ENCODE measurements around the gene MANF.

The MANF gene

DNA sequence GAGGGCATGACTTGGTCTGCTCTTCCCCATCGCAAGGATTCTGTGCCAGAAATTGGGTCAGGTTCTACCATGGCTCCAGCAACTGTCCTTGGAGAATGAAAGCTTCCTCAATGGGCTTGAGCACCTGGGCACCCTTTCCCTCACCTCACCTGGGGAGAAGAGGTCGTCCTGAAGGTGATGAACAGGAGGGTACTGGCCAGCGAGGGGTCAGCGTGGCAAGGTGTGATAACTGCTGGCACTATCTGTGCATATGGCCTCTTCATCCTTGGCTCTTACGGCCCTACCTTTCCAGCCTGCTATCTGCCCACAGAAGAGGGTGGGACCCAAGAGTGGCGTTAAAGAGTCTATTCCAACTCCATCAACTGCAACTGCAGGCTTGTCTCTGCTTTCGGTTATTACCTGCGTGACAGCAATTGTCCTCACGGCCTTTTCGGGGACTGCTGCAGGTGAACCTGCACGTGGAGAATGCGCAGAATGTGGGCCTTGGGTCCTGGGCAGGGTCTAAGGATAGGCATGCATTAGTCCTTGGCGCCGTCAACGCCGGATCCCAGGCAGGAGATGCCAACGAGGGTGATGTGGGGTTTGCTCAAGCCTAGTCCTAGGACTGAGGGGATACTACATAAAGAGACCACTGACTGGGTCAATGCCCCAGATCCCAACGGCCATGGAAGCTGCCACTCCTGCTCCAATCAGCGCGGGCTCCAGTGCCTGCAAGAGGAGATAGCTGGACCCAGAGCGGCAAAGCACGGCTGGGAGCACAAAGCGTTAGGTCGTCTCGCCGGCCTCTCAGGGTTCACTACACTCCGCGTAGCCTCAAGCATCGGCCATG, 5.4 kb downstream of the MANF start:
- DNase-seq (ENCODE audit: low read depth in 3 of 3), result no peak

DNA sequence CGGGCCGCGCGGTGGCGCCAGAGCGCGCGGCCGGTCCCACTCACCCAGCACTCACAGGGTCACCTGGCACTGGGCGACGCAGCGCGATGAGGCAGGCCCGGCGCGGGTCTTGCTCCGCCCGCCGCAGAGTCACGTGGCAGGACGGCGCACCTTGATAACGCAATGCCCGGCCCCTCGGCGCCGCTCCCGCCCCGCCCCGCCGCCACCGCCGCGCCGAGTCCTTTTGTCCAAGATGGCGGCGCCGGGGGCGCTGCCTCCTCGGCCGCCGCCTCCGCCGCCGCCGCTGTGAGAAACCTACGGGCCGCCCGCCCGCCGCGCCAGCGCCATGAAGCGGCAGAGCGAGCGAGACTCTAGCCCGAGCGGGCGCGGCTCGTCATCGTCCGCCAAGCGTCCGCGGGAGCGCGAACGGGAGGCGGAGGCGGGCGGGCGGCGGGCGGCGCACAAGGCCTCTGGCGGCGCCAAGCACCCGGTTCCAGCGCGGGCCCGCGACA, 6.0 kb downstream of the MANF start, which contains the start of gene RBM15B:
Gene RBM15B (plus strand): TSS at position 211 of the 491 bp plus-strand sequence. CDS start 115 bp downstream, at position 326.
- peak; percentile 95 to 96 (median 95) for DNase-seq (ENCODE audit: low read depth in 3 of 3)

DNA sequence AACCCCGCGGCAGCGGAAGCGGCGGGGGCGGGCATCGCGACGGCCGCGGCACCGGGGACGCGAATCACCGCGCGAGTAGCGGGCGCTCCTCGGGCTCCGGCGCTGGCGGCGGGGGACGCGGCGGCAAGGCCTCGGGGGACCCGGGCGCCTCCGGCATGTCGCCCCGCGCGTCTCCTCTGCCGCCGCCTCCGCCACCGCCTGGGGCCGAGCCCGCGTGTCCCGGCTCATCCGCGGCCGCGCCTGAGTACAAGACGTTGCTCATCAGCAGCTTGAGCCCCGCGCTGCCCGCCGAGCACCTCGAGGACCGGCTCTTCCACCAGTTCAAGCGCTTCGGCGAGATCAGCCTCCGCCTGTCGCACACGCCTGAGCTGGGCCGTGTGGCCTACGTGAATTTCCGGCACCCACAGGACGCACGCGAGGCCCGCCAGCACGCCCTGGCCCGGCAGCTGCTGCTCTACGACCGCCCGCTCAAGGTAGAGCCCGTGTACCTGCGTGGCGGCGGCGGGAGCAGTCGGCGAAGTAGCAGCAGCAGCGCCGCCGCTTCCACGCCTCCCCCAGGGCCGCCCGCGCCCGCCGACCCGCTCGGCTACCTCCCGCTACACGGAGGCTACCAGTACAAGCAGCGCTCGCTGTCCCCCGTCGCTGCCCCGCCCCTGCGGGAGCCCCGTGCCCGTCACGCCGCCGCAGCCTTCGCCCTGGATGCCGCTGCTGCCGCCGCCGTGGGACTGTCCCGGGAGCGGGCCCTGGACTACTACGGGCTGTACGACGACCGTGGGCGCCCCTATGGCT, 6.7 kb downstream of the MANF start:
- DNase-seq (ENCODE audit: low read depth in 3 of 3), result peak in 1 of 3 experiments; percentile 37

DNA sequence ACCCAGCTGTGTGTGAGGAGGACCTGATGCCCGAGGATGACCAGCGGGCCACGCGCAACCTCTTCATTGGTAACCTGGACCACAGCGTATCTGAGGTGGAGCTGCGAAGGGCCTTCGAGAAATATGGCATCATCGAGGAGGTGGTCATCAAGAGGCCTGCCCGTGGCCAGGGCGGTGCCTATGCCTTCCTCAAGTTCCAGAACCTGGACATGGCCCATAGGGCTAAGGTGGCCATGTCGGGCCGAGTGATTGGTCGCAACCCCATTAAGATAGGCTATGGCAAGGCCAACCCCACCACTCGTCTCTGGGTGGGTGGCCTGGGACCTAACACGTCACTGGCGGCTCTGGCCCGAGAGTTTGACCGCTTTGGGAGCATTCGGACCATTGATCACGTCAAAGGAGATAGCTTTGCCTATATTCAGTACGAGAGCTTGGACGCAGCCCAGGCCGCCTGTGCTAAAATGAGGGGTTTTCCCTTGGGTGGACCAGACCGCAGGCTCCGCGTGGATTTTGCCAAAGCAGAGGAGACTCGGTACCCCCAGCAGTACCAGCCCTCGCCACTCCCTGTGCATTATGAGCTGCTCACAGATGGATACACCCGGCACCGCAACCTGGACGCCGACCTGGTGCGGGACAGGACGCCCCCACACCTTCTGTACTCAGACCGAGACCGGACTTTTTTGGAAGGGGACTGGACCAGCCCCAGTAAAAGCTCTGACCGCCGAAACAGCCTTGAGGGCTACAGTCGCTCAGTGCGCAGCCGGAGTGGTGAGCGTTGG, 7.5 kb downstream of the MANF start:
- DNase-seq (ENCODE audit: low read depth in 3 of 3), result no peak

DNA sequence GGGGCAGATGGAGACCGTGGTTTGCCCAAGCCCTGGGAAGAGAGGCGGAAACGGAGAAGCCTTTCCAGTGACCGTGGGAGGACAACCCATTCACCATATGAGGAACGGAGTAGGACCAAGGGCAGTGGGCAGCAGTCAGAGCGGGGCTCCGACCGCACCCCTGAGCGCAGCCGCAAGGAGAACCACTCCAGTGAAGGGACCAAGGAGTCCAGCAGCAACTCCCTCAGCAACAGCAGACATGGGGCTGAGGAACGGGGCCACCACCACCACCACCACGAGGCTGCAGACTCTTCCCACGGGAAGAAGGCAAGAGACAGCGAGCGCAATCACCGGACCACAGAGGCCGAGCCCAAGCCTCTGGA, 8.0 kb downstream of the MANF start:
- DNase-seq (ENCODE audit: low read depth in 3 of 3), result no peak

DNA sequence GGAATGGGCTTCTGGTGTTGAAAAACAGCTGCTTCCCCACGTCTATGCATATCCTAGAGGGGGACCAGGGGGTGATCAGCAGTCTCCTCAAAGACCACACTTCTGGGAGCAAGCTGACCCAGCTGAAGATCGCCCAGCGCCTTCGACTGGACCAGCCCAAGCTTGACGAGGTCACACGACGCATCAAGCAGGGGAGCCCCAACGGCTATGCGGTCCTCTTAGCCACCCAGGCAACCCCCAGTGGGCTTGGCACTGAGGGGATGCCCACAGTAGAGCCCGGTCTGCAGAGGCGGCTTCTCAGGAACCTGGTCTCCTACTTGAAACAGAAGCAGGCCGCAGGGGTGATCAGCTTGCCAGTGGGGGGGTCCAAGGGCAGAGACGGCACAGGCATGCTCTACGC, 8.5 kb downstream of the MANF start:
- DNase-seq (ENCODE audit: low read depth in 3 of 3), result no peak

DNA sequence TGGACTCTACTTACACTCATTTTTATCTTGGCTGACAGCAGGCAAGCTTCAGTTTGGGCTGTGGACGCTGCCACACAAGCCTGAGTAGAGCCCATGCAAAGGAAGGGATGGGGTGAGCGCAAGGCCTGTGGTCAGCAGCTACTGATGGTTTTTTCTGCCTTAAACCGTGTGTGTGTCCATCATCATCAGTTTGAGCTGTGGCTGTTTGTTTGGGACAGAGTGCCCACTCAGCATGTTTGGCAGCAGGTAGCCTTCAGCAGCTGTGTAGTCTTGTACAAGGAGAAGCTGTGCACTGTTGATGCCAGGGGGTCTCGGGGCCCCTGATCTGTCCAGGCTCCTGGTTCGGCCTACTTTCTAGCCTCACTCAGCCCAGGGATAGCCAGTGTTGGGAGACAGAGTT, 9.4 kb downstream of the MANF start:
- DNase-seq (ENCODE audit: low read depth in 3 of 3), result no peak

DNA sequence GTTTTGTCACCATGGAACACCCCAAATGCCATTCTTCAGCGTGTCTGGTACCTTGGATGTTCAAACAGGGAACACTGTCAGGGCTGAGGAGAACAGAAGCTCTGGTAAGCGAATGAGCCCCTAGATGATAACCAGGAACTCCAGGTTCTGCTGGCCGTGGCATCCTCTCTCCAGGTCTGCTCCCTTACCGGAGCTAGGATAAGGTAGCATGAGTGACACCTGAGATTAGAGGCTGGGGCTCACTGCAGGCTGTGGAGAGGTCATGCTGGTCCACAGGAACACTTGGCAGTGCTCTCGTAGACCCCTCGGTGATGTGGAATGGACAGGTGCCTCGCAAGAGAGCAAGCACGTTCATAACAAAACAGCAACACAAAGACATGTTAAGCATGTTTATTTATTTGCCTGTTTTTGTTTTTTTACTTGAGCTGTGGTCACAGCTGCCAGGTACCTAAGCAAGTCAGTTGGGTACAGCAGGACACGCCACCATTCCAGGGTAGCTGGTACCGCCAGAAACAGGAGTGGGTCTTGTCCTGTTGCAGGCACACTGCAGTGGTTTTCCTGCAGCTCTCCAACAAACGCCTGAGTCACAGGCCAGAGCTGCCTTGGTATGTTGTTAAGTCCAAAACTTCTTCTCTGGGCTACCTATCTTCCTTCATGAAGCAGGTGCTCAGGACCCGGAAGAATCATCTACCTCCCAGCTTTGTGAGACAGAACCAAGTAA, 10.6 kb downstream of the MANF start:
- DNase-seq (ENCODE audit: low read depth in 3 of 3), result no peak

DNA sequence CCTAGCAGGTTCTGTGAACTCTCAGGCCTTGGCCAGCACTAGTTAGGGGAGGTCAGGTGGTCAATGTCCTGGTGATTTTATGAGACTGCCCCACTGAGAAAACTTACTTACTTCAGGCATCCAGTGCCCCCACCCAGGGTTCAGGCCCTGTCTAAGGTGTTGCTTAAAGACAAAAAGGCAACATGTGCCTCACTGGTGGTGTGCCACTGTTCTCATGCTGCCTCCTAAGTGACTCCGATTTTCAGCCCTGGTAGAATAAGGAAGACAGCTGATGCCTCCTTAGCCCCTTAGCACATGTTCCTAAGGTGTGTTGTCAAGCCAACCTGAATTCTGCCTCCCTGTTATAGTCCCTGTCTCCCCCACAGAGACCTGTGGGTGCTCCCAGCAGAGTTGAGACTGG, 11.3 kb downstream of the MANF start:
- DNase-seq (ENCODE audit: low read depth in 3 of 3), result no peak

DNA sequence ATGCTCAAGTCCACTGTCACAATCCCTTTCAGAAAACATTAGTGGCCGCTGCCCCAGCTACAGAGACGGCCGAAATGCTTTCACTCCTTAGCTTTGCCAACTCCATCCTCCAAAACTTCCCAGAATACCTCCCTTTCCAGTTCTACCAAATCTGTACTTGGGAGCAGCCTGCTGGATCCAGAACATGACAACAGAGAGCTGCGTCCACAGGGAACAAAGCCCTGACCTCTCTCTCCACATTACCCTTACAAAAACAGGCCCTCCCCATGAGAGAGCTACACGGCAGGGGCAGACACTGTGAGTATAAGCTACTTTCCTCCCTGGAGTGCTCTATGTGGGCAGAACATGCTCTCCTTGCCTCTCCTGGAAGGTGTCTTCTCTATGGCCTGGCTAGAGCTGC, 12.3 kb downstream of the MANF start:
- no peak for DNase-seq (ENCODE audit: low read depth in 3 of 3)

DNA sequence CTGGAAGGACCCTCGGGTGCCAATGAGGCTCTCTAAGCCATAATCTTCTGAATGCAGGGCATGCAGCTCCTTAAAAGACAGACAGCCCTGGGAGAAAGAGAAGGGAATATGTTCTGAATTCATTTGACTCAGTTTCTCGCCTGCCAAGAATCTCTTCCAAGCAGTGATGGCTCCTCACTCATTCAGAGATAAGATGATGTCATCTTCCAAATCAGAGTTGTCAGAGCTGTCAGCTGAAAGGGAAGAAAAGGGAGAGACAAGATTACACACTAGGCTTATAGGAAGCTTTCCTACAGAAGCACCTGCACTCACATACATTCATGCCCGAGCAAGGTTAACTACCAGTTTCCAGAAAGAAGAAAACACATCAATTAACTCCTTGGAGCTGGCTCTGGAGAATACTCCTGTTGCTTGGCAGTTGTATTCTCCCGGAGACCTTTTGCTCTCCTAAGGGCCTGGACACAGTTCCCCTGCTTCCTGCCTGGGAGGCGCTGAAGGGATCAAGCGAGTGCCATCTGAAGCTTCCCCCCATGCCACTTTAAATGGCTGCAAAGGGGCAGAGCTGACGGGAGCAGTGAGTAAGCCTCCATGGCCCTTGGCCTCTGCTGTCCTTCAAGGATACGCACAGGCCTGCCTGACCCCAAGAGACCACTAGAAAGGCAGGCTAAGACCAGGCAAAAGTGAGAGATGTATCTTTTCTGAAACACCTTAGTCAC, 13.7 kb downstream of the MANF start:
- no peak for DNase-seq (ENCODE audit: low read depth in 3 of 3)

DNA sequence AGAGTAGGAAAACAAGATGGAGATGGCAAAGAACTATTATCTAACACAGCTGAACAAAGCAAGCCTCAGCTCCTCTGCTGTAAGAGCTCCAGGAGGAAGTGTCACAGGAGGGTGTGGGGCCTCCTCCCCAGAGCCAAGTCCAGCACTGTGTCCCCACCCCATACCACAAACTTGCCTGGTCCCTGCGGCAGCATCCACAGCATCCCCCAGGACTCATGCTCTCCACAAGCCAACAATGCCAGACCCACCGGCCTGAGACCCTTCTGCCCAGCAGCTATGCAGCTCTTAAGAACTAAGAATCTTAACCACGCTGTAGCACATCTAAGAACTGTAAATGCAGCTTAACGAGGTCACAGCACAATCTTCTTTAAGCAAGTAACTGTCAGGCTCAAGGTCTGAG, 15.1 kb downstream of the MANF start:
- no peak for DNase-seq (ENCODE audit: low read depth in 3 of 3)

DNA sequence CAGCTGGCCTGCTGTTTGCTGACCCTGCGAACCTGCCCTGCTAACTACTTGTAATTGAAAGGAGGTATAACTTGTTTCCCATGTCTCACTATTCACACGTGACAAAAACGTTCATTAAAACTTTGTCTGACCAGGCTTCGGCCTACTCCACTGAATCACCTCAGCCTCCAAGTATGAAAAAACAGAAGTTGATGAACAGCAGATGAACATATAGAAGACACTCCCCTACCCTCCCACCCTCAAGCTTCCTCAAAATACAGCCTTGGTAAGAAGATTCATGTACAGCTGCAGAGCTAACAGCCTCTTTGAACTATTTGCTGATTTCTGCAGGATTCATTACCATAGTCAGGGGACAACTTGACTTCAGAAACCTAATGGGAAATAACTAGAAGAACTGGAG, 16.6 kb downstream of the MANF start:
- DNase-seq (ENCODE audit: low read depth in 3 of 3), result no peak

DNA sequence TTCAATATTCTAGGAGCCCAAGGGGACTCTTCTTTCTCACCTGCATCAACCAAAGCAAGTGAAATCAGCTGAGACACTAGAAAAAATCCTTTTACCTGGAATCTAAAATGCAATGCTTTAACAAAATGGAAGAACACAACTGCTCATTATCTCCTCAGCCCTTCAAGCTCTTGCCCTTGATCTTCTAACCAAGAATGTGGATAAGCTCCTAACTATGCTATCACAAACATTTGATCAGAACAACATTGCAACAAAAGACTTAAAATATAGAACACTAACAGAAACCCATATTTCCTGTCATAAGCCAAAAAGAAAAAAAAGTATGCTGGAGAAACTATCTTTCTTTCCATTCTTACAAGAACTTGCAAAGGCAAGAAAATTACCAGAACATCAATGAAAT, 18.6 kb downstream of the MANF start:
- DNase-seq (ENCODE audit: low read depth in 3 of 3), result no peak

DNA sequence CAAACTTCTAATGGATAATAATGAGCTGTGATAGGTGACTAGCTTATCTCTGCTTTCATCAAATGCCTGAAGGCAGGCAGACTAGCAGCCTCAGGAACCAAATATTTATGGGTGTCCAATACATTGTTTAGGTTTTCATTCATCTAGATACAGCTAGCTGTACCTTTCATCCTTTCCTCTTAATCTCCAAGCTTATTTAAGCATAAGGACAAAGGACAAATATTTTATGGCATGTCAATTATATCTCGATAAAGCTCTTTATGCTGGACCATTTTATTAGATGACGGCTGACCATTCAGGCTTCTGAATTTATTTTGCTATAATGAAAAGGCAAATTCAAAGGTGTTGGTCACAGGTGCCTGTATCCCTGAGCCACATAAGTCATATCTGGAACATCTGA, 22.9 kb downstream of the MANF start:
- DNase-seq (ENCODE audit: low read depth in 3 of 3), result no peak

DNA sequence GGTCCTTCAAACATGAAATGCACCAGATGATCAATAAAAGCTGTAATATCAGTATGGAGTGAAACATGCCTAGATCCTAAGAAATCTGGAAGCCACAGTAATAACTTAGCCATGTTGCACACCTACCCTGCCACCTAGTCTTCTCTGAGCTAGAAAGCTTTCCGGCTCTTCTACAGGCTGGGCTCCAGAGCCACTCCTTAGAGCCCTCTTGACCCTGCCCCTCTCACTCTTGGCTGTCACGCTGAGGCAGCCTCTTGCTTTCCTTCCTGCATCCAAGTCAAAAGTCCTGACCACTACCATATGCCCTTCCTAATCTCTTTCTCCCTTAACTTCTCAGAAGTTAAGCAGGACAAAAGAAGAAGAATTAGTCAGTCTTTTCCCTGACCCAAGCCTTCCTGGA, 23.7 kb downstream of the MANF start:
- DNase-seq (ENCODE audit: low read depth in 3 of 3), result no peak

DNA sequence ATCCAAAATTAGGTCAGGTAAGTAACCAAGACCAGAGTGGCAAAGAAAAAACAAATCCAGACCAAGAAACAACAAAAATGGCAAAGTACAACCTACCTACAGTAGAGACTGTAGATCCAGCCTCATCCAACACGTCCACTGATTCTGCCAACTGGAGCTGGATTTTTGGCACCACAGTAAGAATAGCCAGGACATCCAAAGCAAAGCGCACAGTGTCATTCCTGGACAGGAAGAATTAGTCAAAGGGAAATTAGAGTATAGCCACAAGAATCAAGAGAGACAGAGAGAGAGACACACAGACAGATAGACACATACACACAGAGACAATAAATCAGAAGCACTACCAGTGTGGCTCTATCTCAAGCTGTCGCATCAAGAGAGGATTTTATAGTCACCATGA, 37.1 kb downstream of the MANF start:
- DNase-seq (ENCODE audit: low read depth in 3 of 3), result no peak

DNA sequence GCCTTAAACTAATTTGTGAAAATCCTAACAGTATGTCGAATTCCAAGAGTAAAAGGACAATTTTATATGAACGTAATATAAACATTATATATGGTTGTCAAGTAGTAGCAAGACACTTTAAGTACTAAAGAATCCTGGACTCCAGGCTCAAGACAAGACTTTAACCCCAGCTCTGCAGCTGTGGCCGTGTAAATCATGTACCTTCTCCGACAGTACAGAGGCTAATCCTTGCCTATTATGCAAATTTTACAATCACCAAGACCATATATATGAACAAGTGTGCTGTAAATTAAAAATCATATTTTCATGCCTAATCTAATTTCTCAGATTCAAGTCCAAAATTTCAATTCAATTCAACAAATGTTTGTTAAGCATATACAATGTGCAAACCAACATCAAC, 41.8 kb downstream of the MANF start:
- no peak for DNase-seq (ENCODE audit: low read depth in 3 of 3)

DNA sequence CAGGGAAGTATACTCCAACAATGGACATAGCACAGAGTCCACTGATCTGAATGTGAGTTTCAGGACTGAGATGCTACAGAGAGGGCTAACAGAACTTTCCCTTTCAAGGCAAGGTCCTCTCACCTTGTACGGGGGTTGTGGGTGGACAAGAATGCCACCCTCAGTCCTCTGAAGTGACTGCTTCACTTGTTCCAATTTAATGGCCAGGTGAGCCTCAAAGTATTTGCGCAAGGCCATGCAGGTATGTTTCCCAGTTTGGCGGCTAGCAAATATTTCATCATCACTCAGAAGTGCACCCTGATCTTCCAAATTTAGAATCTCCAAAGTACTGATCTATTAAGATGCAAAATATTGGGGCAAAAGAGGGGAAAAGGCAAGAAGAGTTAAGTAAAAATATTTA, 44.0 kb downstream of the MANF start:
- no peak for DNase-seq (ENCODE audit: low read depth in 3 of 3)

DNA sequence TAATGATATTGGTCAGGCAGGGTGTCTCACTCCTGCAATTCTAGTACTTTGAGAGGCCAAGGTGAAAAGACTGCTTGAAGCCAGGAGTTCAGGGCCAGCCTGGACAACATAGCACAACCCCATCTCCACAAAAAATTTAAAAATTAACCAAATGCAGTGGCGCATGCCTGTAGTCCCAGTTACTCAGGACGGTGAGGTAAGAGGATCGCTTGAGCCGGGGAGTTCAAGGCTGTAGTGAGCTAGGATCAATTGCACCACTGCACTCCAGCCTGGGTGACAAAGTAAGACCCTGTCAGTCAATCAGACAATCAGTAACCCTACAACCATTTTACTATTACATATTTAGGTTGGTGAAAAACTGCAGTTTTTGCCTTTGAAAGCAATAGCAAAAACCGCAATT, 49.0 kb downstream of the MANF start:
- no peak for DNase-seq (ENCODE audit: low read depth in 3 of 3)

DNA sequence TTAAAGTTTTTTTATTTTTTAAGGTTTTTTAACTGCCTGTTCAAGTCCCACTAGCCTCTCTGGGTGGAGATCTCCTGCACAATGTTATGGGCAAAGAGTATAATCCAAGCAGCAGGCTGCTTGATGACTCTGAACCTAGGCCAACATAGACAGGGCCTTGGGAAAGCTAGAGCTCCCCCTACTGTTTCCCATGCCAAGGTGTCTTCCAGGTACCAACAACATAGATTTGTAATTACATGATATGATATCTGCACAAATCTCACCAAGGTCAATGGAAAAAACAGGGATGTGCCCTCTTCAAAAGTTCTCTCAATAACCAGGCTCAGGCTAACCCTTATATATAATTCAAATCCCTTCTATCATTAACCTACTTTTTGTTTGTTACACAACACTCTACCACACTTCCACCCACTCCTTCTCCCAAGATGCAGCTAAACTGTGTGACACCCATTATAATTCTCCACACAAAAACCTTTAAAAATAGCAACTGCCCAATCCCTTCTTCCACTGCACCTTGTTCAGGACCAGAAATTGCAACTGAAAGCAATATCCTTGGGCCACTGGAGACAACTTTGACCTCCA, 49.7 kb downstream of the MANF start:
- DNase-seq (ENCODE audit: low read depth in 3 of 3), result peak; percentile 16 to 24 (median 21)
